ENCODE results near the gene SPATA16.

Gene SPATA16

DNA sequence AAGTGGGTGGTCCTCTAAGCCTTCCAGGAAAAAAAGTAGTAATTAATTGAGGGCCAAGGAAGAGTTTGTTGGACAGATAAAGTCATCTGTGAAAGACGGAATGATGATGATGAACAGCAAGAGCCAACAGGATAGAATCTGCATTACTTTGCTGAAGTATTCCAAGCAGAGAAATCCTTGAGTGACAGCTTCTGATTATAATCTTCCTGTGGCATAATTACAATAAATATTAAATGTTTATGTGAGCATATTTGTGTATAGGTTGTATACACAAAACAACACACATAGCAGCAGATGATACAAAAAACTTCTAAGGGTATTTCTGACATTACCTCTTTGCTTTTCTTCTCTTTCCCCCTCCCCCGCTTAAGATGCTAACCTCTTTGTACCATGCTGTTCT lies 147.6 kb downstream of the SPATA16 start:
- Histone ChIP-seq H3K27me3 (ENCODE audit: insufficient read depth, low read length) (no peaks in the 10 kb centered on the region), H4K12ac (ENCODE audit: low read depth, low read length) (no peak overlapping the region), H3K23ac (ENCODE audit: low read length) (no peak overlapping the region), H3K79me2 (ENCODE audit: control insufficient read depth, insufficient read depth, low read length, poor library complexity) (no peaks in the 10 kb centered on the region), H3K27ac (ENCODE audit: low read depth, low read length) (no peak overlapping the region), H3K9ac (ENCODE audit: low read length) (no peak overlapping the region), H3K4me2 (ENCODE audit: low read length) (no peak overlapping the region), H2BK5ac (ENCODE audit: low read depth, low read length, poor library complexity) (no peak overlapping the region), H2AFZ (ENCODE audit: insufficient read depth, low read length, poor library complexity) (no peak overlapping the region), H4K8ac (ENCODE audit: low read depth, low read length) (no peak overlapping the region), H3K4me1 (ENCODE audit: control insufficient read depth in 1 of 2, insufficient read depth in 2 of 2, low read length in 2 of 2) (no peaks in the 10 kb centered on the region), H3K79me1 (ENCODE audit: low read length) (no peaks in the 10 kb centered on the region), H2BK120ac (ENCODE audit: insufficient read depth, low read length, poor library complexity) (no peak overlapping the region), H3K36me3 (ENCODE audit: control insufficient read depth in 1 of 2, insufficient read depth in 2 of 2, low read length in 2 of 2) (no peaks in the 10 kb centered on the region), H2AK5ac (ENCODE audit: low read length) (no peak overlapping the region), H4K91ac (ENCODE audit: low read depth, low read length) (no peak overlapping the region), H3K4me3 (ENCODE audit: low read depth, low read length) (no peak overlapping the region), H3K18ac (ENCODE audit: low read length) (no peak overlapping the region), H2BK12ac (ENCODE audit: low read length) (no peak overlapping the region), H3K14ac (ENCODE audit: low read length) (no peak overlapping the region), H3K4ac (ENCODE audit: low read depth, low read length) (no peak overlapping the region), H3K9me3 (ENCODE audit: insufficient read depth, low read depth, low read length) (no peaks in the 10 kb centered on the region)
- DNase-seq: no peak
- no CpG with 5 or more reads among the region's 2 CpGs for WGBS (ENCODE audit: extremely low coverage, insufficient coverage, insufficient read length)

DNA sequence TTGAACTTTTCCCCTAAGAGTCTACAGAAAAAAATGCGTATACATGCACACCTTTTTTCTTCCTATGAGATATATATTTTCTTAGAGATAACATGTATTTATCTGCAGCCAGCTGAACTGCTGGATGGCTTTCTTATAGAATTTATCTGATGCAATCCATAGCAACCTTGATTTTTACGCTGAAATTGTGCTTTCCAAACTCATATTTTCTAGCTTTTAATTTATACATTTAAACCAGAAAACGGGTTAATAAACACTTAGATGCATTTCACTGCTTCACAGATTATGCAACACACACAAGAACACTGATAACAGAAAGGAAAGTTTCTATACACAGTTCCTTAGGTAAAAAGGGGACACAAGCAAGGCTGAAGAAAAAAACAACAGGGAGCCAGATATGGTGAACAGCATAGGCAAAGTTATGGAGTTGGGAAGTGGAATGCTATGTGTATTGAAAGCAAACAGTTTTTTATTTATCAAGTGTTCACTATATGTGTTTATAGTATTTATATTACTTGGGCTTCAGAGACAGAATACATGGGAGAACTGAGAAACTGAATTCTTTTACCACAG lies 149.5 kb downstream of the SPATA16 start:
- Histone ChIP-seq H3K14ac (ENCODE audit: low read length) (no peak overlapping the region), H2AK5ac (ENCODE audit: low read length) (no peak overlapping the region), H3K23ac (ENCODE audit: low read length) (no peak overlapping the region), H2BK5ac (ENCODE audit: low read depth, low read length, poor library complexity) (no peak overlapping the region), H3K4me3 (ENCODE audit: low read depth, low read length) (no peak overlapping the region), H3K18ac (ENCODE audit: low read length) (no peak overlapping the region), H4K91ac (ENCODE audit: low read depth, low read length) (no peak overlapping the region), H3K27ac (ENCODE audit: low read depth, low read length) (no peak overlapping the region), H3K9ac (ENCODE audit: low read length) (no peak overlapping the region), H3K4ac (ENCODE audit: low read depth, low read length) (no peak overlapping the region), H3K9me3 (ENCODE audit: insufficient read depth, low read depth, low read length) (no peaks in the 10 kb centered on the region), H3K36me3 (ENCODE audit: control insufficient read depth in 1 of 2, insufficient read depth in 2 of 2, low read length in 2 of 2) (no peaks in the 10 kb centered on the region), H2BK12ac (ENCODE audit: low read length) (no peak overlapping the region), H3K27me3 (ENCODE audit: insufficient read depth, low read length) (no peaks in the 10 kb centered on the region), H2BK120ac (ENCODE audit: insufficient read depth, low read length, poor library complexity) (no peak overlapping the region), H3K4me1 (ENCODE audit: control insufficient read depth in 1 of 2, insufficient read depth in 2 of 2, low read length in 2 of 2) (no peaks in the 10 kb centered on the region), H4K12ac (ENCODE audit: low read depth, low read length) (no peak overlapping the region), H3K79me2 (ENCODE audit: control insufficient read depth, insufficient read depth, low read length, poor library complexity) (no peaks in the 10 kb centered on the region), H3K79me1 (ENCODE audit: low read length) (no peaks in the 10 kb centered on the region), H2AFZ (ENCODE audit: insufficient read depth, low read length, poor library complexity) (no peak overlapping the region), H3K4me2 (ENCODE audit: low read length) (no peak overlapping the region), H4K8ac (ENCODE audit: low read depth, low read length) (no peak overlapping the region)
- WGBS (ENCODE audit: extremely low coverage, insufficient coverage, insufficient read length): no CpG with 5 or more reads among the region's 3 CpGs
- no peak for DNase-seq

DNA sequence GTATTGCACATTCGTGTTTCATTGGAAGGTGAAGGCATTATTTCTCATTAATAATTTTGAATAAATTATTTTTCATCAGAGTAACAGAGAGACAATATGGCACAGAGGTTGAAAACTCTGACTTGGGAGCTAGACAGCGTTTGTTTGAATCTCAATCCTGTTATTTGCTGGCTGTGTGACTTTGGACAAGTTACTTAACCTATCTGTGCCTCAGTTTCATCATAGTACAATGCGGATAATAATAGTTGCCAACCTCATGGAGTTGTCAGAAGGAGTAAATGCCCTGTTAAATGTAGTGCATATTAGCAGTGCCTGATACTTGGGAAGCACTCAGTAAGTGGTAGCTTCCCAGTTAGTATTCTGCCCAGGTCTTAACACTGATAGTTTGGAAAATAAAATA lies 151.7 kb downstream of the SPATA16 start:
- H3K27me3 ChIP-seq (ENCODE audit: insufficient read depth, low read length): no peaks in the 10 kb centered on the region
- H3K79me1 ChIP-seq (ENCODE audit: low read length): no peaks in the 10 kb centered on the region
- no peak overlapping the region for H2BK120ac ChIP-seq (ENCODE audit: insufficient read depth, low read length, poor library complexity)
- no peak overlapping the region for H3K4me3 ChIP-seq (ENCODE audit: low read depth, low read length)
- no peak overlapping the region for H2BK5ac ChIP-seq (ENCODE audit: low read depth, low read length, poor library complexity)
- no peak overlapping the region for H2AK5ac ChIP-seq (ENCODE audit: low read length)
- H2AFZ ChIP-seq (ENCODE audit: insufficient read depth, low read length, poor library complexity): no peak overlapping the region
- H3K18ac ChIP-seq (ENCODE audit: low read length): no peak overlapping the region
- no peak for DNase-seq
- H4K91ac ChIP-seq (ENCODE audit: low read depth, low read length): no peak overlapping the region
- no peaks in the 10 kb centered on the region for H3K79me2 ChIP-seq (ENCODE audit: control insufficient read depth, insufficient read depth, low read length, poor library complexity)
- H3K9me3 ChIP-seq (ENCODE audit: insufficient read depth, low read depth, low read length): no peaks in the 10 kb centered on the region
- WGBS (ENCODE audit: extremely low coverage, insufficient coverage, insufficient read length): no CpG with 5 or more reads among the region's 3 CpGs
- no peak overlapping the region for H3K23ac ChIP-seq (ENCODE audit: low read length)
- no peak overlapping the region for H4K12ac ChIP-seq (ENCODE audit: low read depth, low read length)
- no peaks in the 10 kb centered on the region for H3K36me3 ChIP-seq (ENCODE audit: control insufficient read depth in 1 of 2, insufficient read depth in 2 of 2, low read length in 2 of 2)
- no peak overlapping the region for H3K14ac ChIP-seq (ENCODE audit: low read length)
- no peak overlapping the region for H3K4ac ChIP-seq (ENCODE audit: low read depth, low read length)
- no peak overlapping the region for H3K27ac ChIP-seq (ENCODE audit: low read depth, low read length)
- H3K4me2 ChIP-seq (ENCODE audit: low read length): no peak overlapping the region
- H4K8ac ChIP-seq (ENCODE audit: low read depth, low read length): no peak overlapping the region
- no peak overlapping the region for H3K9ac ChIP-seq (ENCODE audit: low read length)
- no peaks in the 10 kb centered on the region for H3K4me1 ChIP-seq (ENCODE audit: control insufficient read depth in 1 of 2, insufficient read depth in 2 of 2, low read length in 2 of 2)
- H2BK12ac ChIP-seq (ENCODE audit: low read length): no peak overlapping the region

GRCh38 chr3:172987273-172987672 lies 153.8 kb downstream of the SPATA16 start:
- Histone ChIP-seq H3K14ac (ENCODE audit: low read length) (no peak overlapping the region), H3K18ac (ENCODE audit: low read length) (no peak overlapping the region), H2BK5ac (ENCODE audit: low read depth, low read length, poor library complexity) (no peak overlapping the region), H3K27ac (ENCODE audit: low read depth, low read length) (no peak overlapping the region), H3K9ac (ENCODE audit: low read length) (no peak overlapping the region), H2AK5ac (ENCODE audit: low read length) (no peak overlapping the region), H3K79me2 (ENCODE audit: control insufficient read depth, insufficient read depth, low read length, poor library complexity) (no peaks in the 10 kb centered on the region), H3K36me3 (ENCODE audit: control insufficient read depth in 1 of 2, insufficient read depth in 2 of 2, low read length in 2 of 2) (no peaks in the 10 kb centered on the region), H2BK120ac (ENCODE audit: insufficient read depth, low read length, poor library complexity) (no peak overlapping the region), H3K27me3 (ENCODE audit: insufficient read depth, low read length) (no peaks in the 10 kb centered on the region), H2BK12ac (ENCODE audit: low read length) (no peak overlapping the region), H2AFZ (ENCODE audit: insufficient read depth, low read length, poor library complexity) (no peak overlapping the region), H3K9me3 (ENCODE audit: insufficient read depth, low read depth, low read length) (no peaks in the 10 kb centered on the region), H3K4me1 (ENCODE audit: control insufficient read depth in 1 of 2, insufficient read depth in 2 of 2, low read length in 2 of 2) (no peaks in the 10 kb centered on the region), H4K12ac (ENCODE audit: low read depth, low read length) (no peak overlapping the region), H4K8ac (ENCODE audit: low read depth, low read length) (no peak overlapping the region), H3K4ac (ENCODE audit: low read depth, low read length) (no peak overlapping the region), H4K91ac (ENCODE audit: low read depth, low read length) (no peak overlapping the region), H3K79me1 (ENCODE audit: low read length) (no peaks in the 10 kb centered on the region), H3K4me2 (ENCODE audit: low read length) (no peak overlapping the region), H3K23ac (ENCODE audit: low read length) (no peak overlapping the region), H3K4me3 (ENCODE audit: low read depth, low read length) (no peak overlapping the region)
- DNase-seq: peak in 1 of 2 donors; percentile 36
- no CpG with 5 or more reads among the region's 3 CpGs for WGBS (ENCODE audit: extremely low coverage, insufficient coverage, insufficient read length)
